Transverse colon (tissue), 4 donors: Measurements from ENCODE around the gene RAB4B. TPM values are rescaled to one million over a fixed set of nuclear protein-coding genes. Genes with fewer than 3 reads are reported as not detected.

Experiments
- DNase-seq: peaks from one replicate; pipeline ENCODE4 v3.0.0-alpha.2; 2019
- H3K27ac ChIP-seq, 4 donors: fragments of 200-600 bp; sonication (generic); 2 replicates each; pipeline ENCODE4 v1.5.1; 2016 to 2018; ENCODE audit warnings: inconsistent platforms in 4 of 4
- H3K27me3 ChIP-seq: fragments of 200-600 bp; sonication (generic); 2 replicates; pipeline ENCODE4 v1.5.1; 2017; ENCODE audit warnings: inconsistent platforms
- H3K36me3 ChIP-seq, 4 donors: fragments of 200-600 bp; sonication (generic); 2 replicates each; pipeline ENCODE4 v1.5.1; 2017 to 2019; ENCODE audit warnings: inconsistent platforms in 4 of 4
- H3K4me1 ChIP-seq, 4 donors: fragments of 200-600 bp; sonication (generic); 2 replicates each; pipeline ENCODE4 v1.5.1; 2017 to 2020; ENCODE audit warnings: inconsistent platforms in 4 of 4
- H3K4me3 ChIP-seq, 4 donors: fragments of 200-600 bp; sonication (generic); 1 replicate in 1 of 4; 2 replicates in 3 of 4; pipeline versions ENCODE4 v1.5.1 to v1.6.1; 2017 to 2019; ENCODE audit warnings: inconsistent platforms in 4 of 4
- H3K9me3 ChIP-seq, 2 donors: fragments of 200-600 bp; sonication (generic); 2 replicates each; pipeline ENCODE4 v1.5.1; 2017 to 2019; ENCODE audit warnings: inconsistent platforms in 2 of 2
- CTCF ChIP-seq, 5 experiments: fragments of 200-600 bp in 3 of 5; fragments of 450-650 bp in 2 of 5; sonication (generic) in 3 of 5; IDR thresholded peaks; 1 replicate in 2 of 5; 2 replicates in 3 of 5; pipeline ENCODE4 v1.5.1; 2016 to 2017; ENCODE audit warnings: antibody characterized with exemption in 5 of 5, inconsistent platforms in 3 of 5, mild to moderate bottlenecking in 2 of 5, moderate library complexity in 1 of 5
- EP300 ChIP-seq: sonication (generic); formaldehyde crosslinking; IDR thresholded peaks from one replicate; pipeline ENCODE4 v1.6.1; 2017; ENCODE audit warnings: antibody characterized with exemption, low read depth
- POLR2A ChIP-seq: fragments of 450-650 bp; IDR thresholded peaks from one replicate; pipeline ENCODE4 v1.6.1; 2016; ENCODE audit warnings: antibody characterized with exemption, mild to moderate bottlenecking, moderate library complexity
- POLR2AphosphoS5 ChIP-seq, 3 donors: sonication (generic); formaldehyde crosslinking; IDR thresholded peaks; one replicate each; pipeline ENCODE4 v1.6.1; 2016; ENCODE audit warnings: antibody characterized with exemption in 3 of 3
- WGBS, 2 donors: methylation state at CpG; one replicate each; pipeline ENCODE4 v1.1.5; 2018; ENCODE audit warnings: low coverage in 1 of 2; 5-methylcytosine and 5-hydroxymethylcytosine counted together
- in situ Hi-C, 4 donors: fragments of 200-750 bp; cut with MboI; loops; one replicate each; pipeline versions ENCODE4 v1.15.0 to v1.15.1; 2017; ENCODE audit warnings: low sequenced_read_pairs in 3 of 4, low pct_ligation_motif_present in 1 of 4, low pct_unique_long_range_greater_than_20kb in 1 of 4
- intact Hi-C: fragments of 100-400 bp; cut with DNase I; formaldehyde crosslinking; loops from one replicate; pipeline ENCODE4 v1.15.1; 2023; ENCODE audit warnings: low total_unique reads
- total RNA-seq, 4 donors: library from RNA; depleted of rRNA; stranded (reverse); fragments of >200 nt; gene quantifications; one replicate each; pipeline ENCODE4 v1.1.0, GENCODE V29; 2016

RAB4B gene
- total RNA-seq, 4 donors from 2014 or later, result 25.9 to 84.2 (median 68.1) TPM

GRCh38 chr19:40806423-40807146 lies 28.5 kb downstream of the RAB4B start:
- H3K27me3 ChIP-seq, result no peaks in the 10 kb centered on the region
- 40 to 45% methylated on average over 3 to 26 of the region's 26 CpGs for WGBS, 2 donors
- in situ Hi-C loops (loop anchor here in 1 of 4 donors (25.0 kb wide), 1 partner anchor 94 kb away; the partner anchor contains the start of genes COQ8B and ITPKC), intact Hi-C loops (loop anchor here (10.0 kb wide), 1 partner anchor 92 kb away; the partner anchor contains the start of genes COQ8B and ITPKC)
- no peaks in the 10 kb centered on the region for H3K9me3 ChIP-seq
- DNase-seq, result peak; percentile 76
- H3K27ac ChIP-seq, result peak overlapping the region; percentile 91 to 97 (median 96)
- H3K36me3 ChIP-seq, result no peaks in the 10 kb centered on the region
- TF ChIP-seq POLR2AphosphoS5 (IDR thresholded peaks at IDR 0.05) (peak; percentile 13 to 47 (median 44)), CTCF (IDR thresholded peaks at IDR 0.05) (peak; percentile 70 to 82 (median 74)), EP300 (no peak)
- H3K4me3 ChIP-seq, result no peak overlapping the region
- peaks cover 56 to 77% (median 63%) of the 10 kb centered on the region in 4 donors for H3K4me1 ChIP-seq

- 74 to 83% methylated on average over 2 to 18 of the region's 18 CpGs for WGBS, 2 donors
- H3K27me3 ChIP-seq, result no peaks in the 10 kb centered on the region
- peak in 2 of 5 experiments; percentile 30 to 42 for TF ChIP-seq CTCF (IDR thresholded peaks at IDR 0.05)
- TF ChIP-seq POLR2AphosphoS5 (IDR thresholded peaks at IDR 0.05), result no peak
- no peaks in the 10 kb centered on the region for H3K9me3 ChIP-seq
- H3K4me1 ChIP-seq, result peaks cover 48 to 77% (median 61%) of the 10 kb centered on the region in 4 donors
- no peaks in the 10 kb centered on the region for H3K36me3 ChIP-seq
- no peak overlapping the region for H3K4me3 ChIP-seq
- DNase-seq, result no peak
- intact Hi-C loops (loop anchor here (10.0 kb wide), 1 partner anchor 93 kb away; the partner anchor contains the start of genes COQ8B and ITPKC), in situ Hi-C loops (loop anchor here in 1 of 4 donors (25.0 kb wide), 1 partner anchor 95 kb away; the partner anchor contains the start of genes COQ8B and ITPKC)
- H3K27ac ChIP-seq, result peak overlapping the region; percentile 91 to 97 (median 96)
Observed at GRCh38 chr19:40807147-40808020, 29.3 kb downstream of the RAB4B start.

GRCh38 chr19:40808021-40808325 lies 29.9 kb downstream of the RAB4B start:
- Histone ChIP-seq H3K27ac (peak overlapping the region in 2 of 4 donors; percentile 91 to 97), H3K36me3 (no peaks in the 10 kb centered on the region)
- intact Hi-C loops, result loop anchor here (10.0 kb wide), 1 partner anchor 93 kb away; the partner anchor contains the start of genes COQ8B and ITPKC

GRCh38 chr19:40808497-40808896 lies 30.4 kb downstream of the RAB4B start:
- in situ Hi-C loops, result loop anchor here in 1 of 4 donors (25.0 kb wide), 1 partner anchor 96 kb away; the partner anchor contains the start of genes COQ8B and ITPKC

More at GRCh38 chr19:40808021-40808325, 29.9 kb downstream of the RAB4B start:
- Histone ChIP-seq H3K4me3 (no peak overlapping the region), H3K27me3 (no peaks in the 10 kb centered on the region), H3K4me1 (peaks cover 42 to 77% (median 61%) of the 10 kb centered on the region in 4 donors), H3K9me3 (no peaks in the 10 kb centered on the region)
- TF ChIP-seq POLR2A, result peak; percentile 9
- TF ChIP-seq EP300, result no peak
- DNase-seq, result no peak
- 80% methylated on average over 2 of the region's 2 CpGs; no CpG with 5 or more reads in 1 of the 2 donors for WGBS, 2 donors
- in situ Hi-C loops, result loop anchor here in 1 of 4 donors (25.0 kb wide), 1 partner anchor 96 kb away; the partner anchor contains the start of genes COQ8B and ITPKC

More at GRCh38 chr19:40808497-40808896, 30.4 kb downstream of the RAB4B start:
- H3K27ac ChIP-seq, result peak overlapping the region in 1 of 4 donors; percentile 91
- no peak overlapping the region for H3K4me3 ChIP-seq
- peaks cover 36 to 75% (median 56%) of the 10 kb centered on the region in 4 donors for H3K4me1 ChIP-seq
- 86% methylated on average over 5 of the region's 5 CpGs; no CpG with 5 or more reads in 1 of the 2 donors for WGBS, 2 donors
- H3K36me3 ChIP-seq, result no peaks in the 10 kb centered on the region
- intact Hi-C loops, result loop anchor here (10.0 kb wide), 1 partner anchor 94 kb away; the partner anchor contains the start of genes COQ8B and ITPKC
- no peaks in the 10 kb centered on the region for H3K9me3 ChIP-seq
- H3K27me3 ChIP-seq, result no peaks in the 10 kb centered on the region
- TF ChIP-seq CTCF (IDR thresholded peaks at IDR 0.05) (no peak), POLR2AphosphoS5 (IDR thresholded peaks at IDR 0.05) (no peak), EP300 (no peak), POLR2A (no peak)
- DNase-seq, result no peak
